Transverse colon (tissue), 4 donors: ENCODE data around the gene ELFN1. TPM values are rescaled to one million over a fixed set of nuclear protein-coding genes. Genes with fewer than 3 reads are reported as not detected.

Source experiments
- DNase-seq: peaks from one replicate; pipeline ENCODE4 v3.0.0-alpha.2; 2019
- H3K27ac ChIP-seq, 4 donors: fragments of 200-600 bp; sonication (generic); 2 replicates each; pipeline ENCODE4 v1.5.1; 2016 to 2018; ENCODE audit warnings: inconsistent platforms in 4 of 4
- H3K27me3 ChIP-seq: fragments of 200-600 bp; sonication (generic); 2 replicates; pipeline ENCODE4 v1.5.1; 2017; ENCODE audit warnings: inconsistent platforms
- H3K36me3 ChIP-seq, 4 donors: fragments of 200-600 bp; sonication (generic); 2 replicates each; pipeline ENCODE4 v1.5.1; 2017 to 2019; ENCODE audit warnings: inconsistent platforms in 4 of 4
- H3K4me1 ChIP-seq, 4 donors: fragments of 200-600 bp; sonication (generic); 2 replicates each; pipeline ENCODE4 v1.5.1; 2017 to 2020; ENCODE audit warnings: inconsistent platforms in 4 of 4
- H3K4me3 ChIP-seq, 4 donors: fragments of 200-600 bp; sonication (generic); 1 replicate in 1 of 4; 2 replicates in 3 of 4; pipeline versions ENCODE4 v1.5.1 to v1.6.1; 2017 to 2019; ENCODE audit warnings: inconsistent platforms in 4 of 4
- H3K9me3 ChIP-seq, 2 donors: fragments of 200-600 bp; sonication (generic); 2 replicates each; pipeline ENCODE4 v1.5.1; 2017 to 2019; ENCODE audit warnings: inconsistent platforms in 2 of 2
- CTCF ChIP-seq, 5 experiments: fragments of 200-600 bp in 3 of 5; fragments of 450-650 bp in 2 of 5; sonication (generic) in 3 of 5; IDR thresholded peaks; 1 replicate in 2 of 5; 2 replicates in 3 of 5; pipeline ENCODE4 v1.5.1; 2016 to 2017; ENCODE audit warnings: antibody characterized with exemption in 5 of 5, inconsistent platforms in 3 of 5, mild to moderate bottlenecking in 2 of 5, moderate library complexity in 1 of 5
- EP300 ChIP-seq: sonication (generic); formaldehyde crosslinking; IDR thresholded peaks from one replicate; pipeline ENCODE4 v1.6.1; 2017; ENCODE audit warnings: antibody characterized with exemption, low read depth
- POLR2A ChIP-seq: fragments of 450-650 bp; IDR thresholded peaks from one replicate; pipeline ENCODE4 v1.6.1; 2016; ENCODE audit warnings: antibody characterized with exemption, mild to moderate bottlenecking, moderate library complexity
- POLR2AphosphoS5 ChIP-seq, 3 donors: sonication (generic); formaldehyde crosslinking; IDR thresholded peaks; one replicate each; pipeline ENCODE4 v1.6.1; 2016; ENCODE audit warnings: antibody characterized with exemption in 3 of 3
- WGBS, 2 donors: methylation state at CpG; one replicate each; pipeline ENCODE4 v1.1.5; 2018; ENCODE audit warnings: low coverage in 1 of 2; 5-methylcytosine and 5-hydroxymethylcytosine counted together
- in situ Hi-C, 4 donors: fragments of 200-750 bp; cut with MboI; loops; one replicate each; pipeline versions ENCODE4 v1.15.0 to v1.15.1; 2017; ENCODE audit warnings: low sequenced_read_pairs in 3 of 4, low pct_ligation_motif_present in 1 of 4, low pct_unique_long_range_greater_than_20kb in 1 of 4
- intact Hi-C: fragments of 100-400 bp; cut with DNase I; formaldehyde crosslinking; loops from one replicate; pipeline ENCODE4 v1.15.1; 2023; ENCODE audit warnings: low total_unique reads
- total RNA-seq, 4 donors: library from RNA; depleted of rRNA; stranded (reverse); fragments of >200 nt; gene quantifications; one replicate each; pipeline ENCODE4 v1.1.0, GENCODE V29; 2016

ELFN1 gene
- total RNA-seq, 4 donors from 2014 or later, result 0.14 to 0.60 (median 0.32) TPM; not detected in 1

DNA sequence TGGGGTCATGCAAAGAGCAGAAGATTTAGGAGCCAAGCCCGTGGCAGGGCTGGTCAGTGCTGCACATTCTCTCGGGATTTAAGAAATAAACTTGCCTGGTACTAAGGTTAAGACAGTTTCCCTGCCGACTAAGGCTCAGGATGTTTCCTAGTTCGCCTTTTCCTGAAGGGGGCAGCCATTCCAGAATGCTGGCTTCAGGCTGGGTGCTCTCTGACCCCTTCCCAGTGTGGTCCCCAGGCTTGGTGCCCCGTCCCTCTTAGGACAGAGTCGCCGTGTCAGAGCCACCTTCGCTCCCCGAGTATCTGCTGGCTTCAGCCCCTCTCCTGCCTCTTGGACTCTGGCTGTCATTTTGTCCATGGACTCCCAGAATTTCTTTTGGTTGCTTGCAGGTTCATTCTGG lies 117.2 kb downstream of the ELFN1 start:
- H3K9me3 ChIP-seq, result no peaks in the 10 kb centered on the region
- DNase-seq, result no peak
- H3K27me3 ChIP-seq, result peaks cover 21% of the 10 kb centered on the region
- in situ Hi-C loops (no loop called here), intact Hi-C loops (no loop called here)
- H3K27ac ChIP-seq, result no peak overlapping the region
- no peak for TF ChIP-seq POLR2AphosphoS5 (IDR thresholded peaks at IDR 0.05)
- TF ChIP-seq CTCF (IDR thresholded peaks at IDR 0.05), result no peak
- no peak for TF ChIP-seq POLR2A
- TF ChIP-seq EP300, result no peak
- 69 to 80% methylated on average over 1 to 9 of the region's 9 CpGs for WGBS, 2 donors
- no peaks in the 10 kb centered on the region for H3K4me1 ChIP-seq
- no peak overlapping the region for H3K4me3 ChIP-seq
- H3K36me3 ChIP-seq, result no peaks in the 10 kb centered on the region

GRCh38 chr7:1787681-1788235 lies 117.7 kb downstream of the ELFN1 start:
- in situ Hi-C loops (no loop called here), intact Hi-C loops (no loop called here)
- peaks cover 21% of the 10 kb centered on the region for H3K27me3 ChIP-seq
- WGBS, 2 donors, result 93% methylated on average over 18 of the region's 18 CpGs; no CpG with 5 or more reads in 1 of the 2 donors
- H3K9me3 ChIP-seq, result no peaks in the 10 kb centered on the region
- no peaks in the 10 kb centered on the region for H3K4me1 ChIP-seq
- DNase-seq, result no peak
- no peak overlapping the region for H3K4me3 ChIP-seq
- TF ChIP-seq EP300 (no peak), POLR2AphosphoS5 (IDR thresholded peaks at IDR 0.05) (no peak), POLR2A (no peak), CTCF (IDR thresholded peaks at IDR 0.05) (no peak)
- no peak overlapping the region for H3K27ac ChIP-seq
- H3K36me3 ChIP-seq, result no peaks in the 10 kb centered on the region

DNA sequence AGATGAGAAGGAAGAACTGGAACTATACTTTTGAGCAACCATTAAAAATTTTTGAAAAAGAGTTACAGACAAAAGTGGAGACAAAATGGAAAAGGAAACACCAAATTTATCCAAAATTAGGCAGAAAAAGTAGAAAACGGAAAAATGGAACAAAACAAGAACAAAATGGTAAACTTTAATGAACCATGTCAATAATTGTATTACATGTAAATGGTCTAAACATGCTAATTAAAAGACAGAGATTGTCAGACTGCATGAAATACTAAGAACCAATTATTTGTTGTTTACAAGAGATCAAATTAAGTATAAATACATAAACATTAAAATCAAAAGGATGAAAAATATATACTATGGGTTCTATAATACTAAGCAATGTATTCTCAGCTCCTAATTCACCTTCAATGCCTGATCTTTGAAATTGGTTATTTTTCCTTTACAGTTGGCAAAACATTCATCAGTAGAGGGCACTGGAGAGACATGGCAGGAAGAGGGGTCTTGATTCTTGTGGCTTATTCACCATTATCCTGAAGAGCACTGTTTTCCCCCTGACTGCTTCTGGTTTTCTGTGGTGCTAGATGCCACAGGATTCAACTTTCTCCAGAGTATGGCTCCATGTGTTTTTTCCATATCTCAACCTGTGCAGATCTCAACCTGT lies 124.9 kb downstream of the ELFN1 start:
- Histone ChIP-seq H3K9me3 (peaks cover 0 to 10% of the 10 kb centered on the region in 2 donors), H3K27me3 (peaks cover 12% of the 10 kb centered on the region), H3K4me1 (no peaks in the 10 kb centered on the region), H3K27ac (no peak overlapping the region), H3K36me3 (no peaks in the 10 kb centered on the region), H3K4me3 (no peak overlapping the region)
- intact Hi-C loops, result no loop called here
- TF ChIP-seq POLR2AphosphoS5 (IDR thresholded peaks at IDR 0.05) (no peak), POLR2A (no peak), CTCF (IDR thresholded peaks at IDR 0.05) (no peak), EP300 (no peak)
- DNase-seq, result no peak
- 29 to 43% methylated on average over 1 of the region's 1 CpG for WGBS, 2 donors
- in situ Hi-C loops, result no loop called here

Other genes starting within 250 kb of the ELFN1 start
- gene MICALL2, start 210.8 kb upstream of the ELFN1 start, total RNA-seq, result 100 to 1,000 TPM in 2 of 4 donors, 10 to 100 TPM in 2; 67.6 to 181 (median 97.0) TPM
- 100 to 1,000 TPM in 1 of 4 donors, 10 to 100 TPM in 3; 50.3 to 134 (median 71.4) TPM for gene INTS1, start 165.9 kb upstream of the ELFN1 start, total RNA-seq
- gene MAFK, start 139.6 kb upstream of the ELFN1 start, total RNA-seq, result 100 to 1,000 TPM in 1 of 4 donors, 10 to 100 TPM in 3; 22.9 to 103 (median 44.0) TPM
- gene TMEM184A, start 114.1 kb upstream of the ELFN1 start, total RNA-seq, result 100 to 1,000 TPM in 2 of 4 donors, 10 to 100 TPM in 2; 49.9 to 151 (median 94.1) TPM
- gene PSMG3, start 100.2 kb upstream of the ELFN1 start, total RNA-seq, result 10 to 100 TPM in 3 of 4 donors, 1 to 10 TPM in 1; 7.1 to 41.9 (median 27.6) TPM